C4-2B (cell line): Measurements from ENCODE around the gene PKD2L2.
"Not testable (repeated sequence)": the region's sequence is repeated elsewhere in the genome, so short reads cannot be mapped to it uniquely, and the experiment has no call there.

Experiments
- H3K27ac ChIP-seq: fragments of 450-650 bp; 2 replicates; pipeline ENCODE4 v1.5.1; 2017
- ZFX ChIP-seq: fragments of 450-650 bp; IDR thresholded peaks from 2 replicates; pipeline ENCODE4 v1.6.1; 2017
- TF ChIP-seq, protein P1 (sequence below): fragments of 450-650 bp; conservative IDR thresholded peaks from 2 replicates; pipeline ENCODE4 v1.5.1; 2017; ENCODE audit warnings: mild to moderate bottlenecking

PKD2L2 gene

DNA sequence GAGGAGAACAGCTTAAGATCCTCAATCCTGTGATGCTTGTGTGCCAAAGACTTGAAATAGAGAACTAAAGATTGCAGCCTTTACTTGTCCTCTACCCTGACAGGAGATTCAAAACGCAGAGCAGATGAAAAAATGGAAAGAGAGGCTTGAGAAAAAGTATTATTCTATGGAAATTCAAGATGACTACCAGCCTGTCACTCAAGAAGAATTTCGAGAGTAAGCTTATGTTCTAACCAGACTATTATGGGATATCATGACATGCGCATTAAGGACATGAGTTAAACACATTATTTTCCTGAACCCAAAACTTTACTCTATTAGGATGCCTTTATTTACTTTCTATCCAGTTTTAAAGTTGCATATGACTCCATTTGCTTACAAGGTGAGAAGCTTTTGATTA, 46.4 kb downstream of the PKD2L2 start:
- H3K27ac ChIP-seq = no peak overlapping the region

DNA sequence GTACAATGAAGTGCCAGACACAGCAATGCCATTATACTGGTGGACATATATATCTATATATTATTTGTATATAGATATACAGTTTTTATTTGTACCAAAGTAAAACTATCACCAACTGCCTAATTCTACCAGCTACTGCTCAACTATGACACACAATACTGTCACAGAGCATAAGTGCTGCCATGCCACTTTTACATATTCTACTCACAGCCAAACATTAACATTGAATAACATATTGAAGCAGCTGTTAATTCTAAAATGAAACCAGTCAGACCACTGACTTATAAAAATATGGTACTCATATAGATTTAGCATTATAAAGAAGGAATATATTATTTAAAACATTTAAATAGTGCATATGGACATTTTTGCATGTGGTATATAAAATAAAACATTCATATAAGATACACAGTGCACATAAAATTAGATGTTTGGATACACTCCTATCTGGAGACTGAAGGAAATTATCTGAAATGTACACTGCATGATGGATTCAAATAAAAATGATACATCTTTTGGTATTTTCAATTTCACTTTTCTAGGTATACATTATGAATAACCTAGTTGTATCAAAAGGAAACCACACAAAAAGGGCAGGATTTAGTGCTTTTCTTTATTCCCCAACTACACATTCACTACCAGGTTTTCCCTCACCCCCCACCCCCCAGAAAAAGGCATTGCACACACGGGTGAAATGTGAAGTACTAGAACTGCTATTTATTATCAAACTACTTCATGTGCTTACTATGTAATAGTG, 48.9 kb downstream of the PKD2L2 start:
- TF ChIP-seq, protein P1, sequence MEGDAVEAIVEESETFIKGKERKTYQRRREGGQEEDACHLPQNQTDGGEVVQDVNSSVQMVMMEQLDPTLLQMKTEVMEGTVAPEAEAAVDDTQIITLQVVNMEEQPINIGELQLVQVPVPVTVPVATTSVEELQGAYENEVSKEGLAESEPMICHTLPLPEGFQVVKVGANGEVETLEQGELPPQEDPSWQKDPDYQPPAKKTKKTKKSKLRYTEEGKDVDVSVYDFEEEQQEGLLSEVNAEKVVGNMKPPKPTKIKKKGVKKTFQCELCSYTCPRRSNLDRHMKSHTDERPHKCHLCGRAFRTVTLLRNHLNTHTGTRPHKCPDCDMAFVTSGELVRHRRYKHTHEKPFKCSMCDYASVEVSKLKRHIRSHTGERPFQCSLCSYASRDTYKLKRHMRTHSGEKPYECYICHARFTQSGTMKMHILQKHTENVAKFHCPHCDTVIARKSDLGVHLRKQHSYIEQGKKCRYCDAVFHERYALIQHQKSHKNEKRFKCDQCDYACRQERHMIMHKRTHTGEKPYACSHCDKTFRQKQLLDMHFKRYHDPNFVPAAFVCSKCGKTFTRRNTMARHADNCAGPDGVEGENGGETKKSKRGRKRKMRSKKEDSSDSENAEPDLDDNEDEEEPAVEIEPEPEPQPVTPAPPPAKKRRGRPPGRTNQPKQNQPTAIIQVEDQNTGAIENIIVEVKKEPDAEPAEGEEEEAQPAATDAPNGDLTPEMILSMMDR = no peak
- TF ChIP-seq ZFX = no peak

More for the DNA sequence above, 46.4 kb downstream of the PKD2L2 start:
- TF ChIP-seq ZFX = no peak
- TF ChIP-seq, protein P1 = 0 out of 2 replicates have a peak, but pooled peaks have one; percentile 3

DNA sequence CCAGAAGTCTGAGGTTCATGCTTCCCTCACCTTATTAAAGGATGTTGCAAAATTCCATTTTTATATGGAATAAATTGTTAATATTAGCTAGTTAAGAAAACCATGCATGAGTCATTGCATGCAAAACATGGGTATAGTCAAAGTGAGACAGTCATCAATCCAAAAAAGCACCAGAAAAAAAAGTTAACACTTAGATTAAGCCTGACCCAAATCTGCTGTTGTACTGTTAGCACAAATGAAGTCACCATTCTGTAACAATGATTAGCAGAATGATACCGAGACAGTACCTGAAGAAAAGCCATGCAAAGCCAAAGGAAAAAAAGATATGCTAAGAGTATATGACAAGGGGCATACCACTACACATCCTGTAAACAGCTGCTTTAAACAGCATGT, 49.5 kb downstream of the PKD2L2 start:
- TF ChIP-seq, protein P1 = no peak
- no peak for TF ChIP-seq ZFX
- H3K27ac ChIP-seq = no peak overlapping the region

More for the DNA sequence above, 48.9 kb downstream of the PKD2L2 start:
- no peak overlapping the region for H3K27ac ChIP-seq

DNA sequence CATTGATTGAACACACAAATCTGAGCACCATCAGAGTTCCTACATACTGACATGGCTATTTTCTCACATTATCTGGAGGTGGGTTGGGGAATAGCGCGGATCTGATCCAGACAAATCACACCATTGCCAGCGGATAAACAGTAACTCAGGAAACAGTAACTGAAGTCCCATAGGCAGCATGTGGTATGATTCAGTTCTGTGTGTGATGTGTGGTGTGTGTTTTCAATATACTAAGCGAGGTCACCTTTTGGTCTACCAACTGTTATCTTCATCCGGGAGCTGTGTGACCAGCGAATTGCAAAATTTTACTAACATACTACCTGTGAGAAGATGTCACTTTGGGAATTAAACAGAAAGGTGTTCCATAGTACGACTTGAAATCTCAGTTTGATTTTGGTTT, 50.1 kb downstream of the PKD2L2 start:
- H3K27ac ChIP-seq = no peak overlapping the region
- TF ChIP-seq, protein P1 = no peak
- no peak for TF ChIP-seq ZFX

DNA sequence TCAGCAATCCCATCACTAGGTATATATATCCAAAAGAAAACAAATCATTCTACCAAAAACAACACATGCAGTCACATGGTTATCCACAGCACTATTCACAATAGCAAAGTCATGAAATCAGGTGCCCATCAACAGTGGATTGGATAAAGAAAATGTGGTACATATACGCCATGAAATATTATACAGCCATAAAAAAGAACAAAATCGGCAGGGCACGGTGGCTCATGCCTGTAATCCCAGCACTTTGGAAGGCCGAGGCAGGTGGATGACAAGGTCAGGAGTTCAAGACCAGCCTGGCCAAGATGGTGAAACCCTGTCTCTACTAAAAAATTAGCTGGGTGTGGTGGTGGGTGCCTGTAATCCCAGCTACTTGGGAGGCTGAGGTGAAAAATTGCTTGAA, 55.0 kb downstream of the PKD2L2 start:
- not testable (repeated sequence) for H3K27ac ChIP-seq

DNA sequence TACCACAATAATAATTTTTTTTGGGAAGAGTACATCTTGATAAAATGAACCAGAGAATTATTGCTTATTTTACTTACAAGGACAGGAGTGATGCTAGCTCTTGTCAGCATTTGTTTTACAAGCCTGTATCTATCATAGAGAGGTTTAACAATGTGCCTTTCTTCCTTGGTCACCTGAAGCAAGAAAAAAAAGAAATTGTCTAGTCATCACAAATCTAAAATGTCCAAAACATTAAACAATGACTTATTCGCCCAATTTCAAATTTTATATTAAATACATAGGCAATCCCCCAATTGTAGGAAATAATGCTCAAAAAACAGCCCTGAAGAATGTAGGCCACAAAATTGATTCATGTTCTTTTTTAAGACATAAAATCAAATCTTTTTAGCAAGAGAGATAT, 56.6 kb downstream of the PKD2L2 start:
- TF ChIP-seq ZFX = no peak
- TF ChIP-seq, protein P1 = no peak
- H3K27ac ChIP-seq = no peak overlapping the region

DNA sequence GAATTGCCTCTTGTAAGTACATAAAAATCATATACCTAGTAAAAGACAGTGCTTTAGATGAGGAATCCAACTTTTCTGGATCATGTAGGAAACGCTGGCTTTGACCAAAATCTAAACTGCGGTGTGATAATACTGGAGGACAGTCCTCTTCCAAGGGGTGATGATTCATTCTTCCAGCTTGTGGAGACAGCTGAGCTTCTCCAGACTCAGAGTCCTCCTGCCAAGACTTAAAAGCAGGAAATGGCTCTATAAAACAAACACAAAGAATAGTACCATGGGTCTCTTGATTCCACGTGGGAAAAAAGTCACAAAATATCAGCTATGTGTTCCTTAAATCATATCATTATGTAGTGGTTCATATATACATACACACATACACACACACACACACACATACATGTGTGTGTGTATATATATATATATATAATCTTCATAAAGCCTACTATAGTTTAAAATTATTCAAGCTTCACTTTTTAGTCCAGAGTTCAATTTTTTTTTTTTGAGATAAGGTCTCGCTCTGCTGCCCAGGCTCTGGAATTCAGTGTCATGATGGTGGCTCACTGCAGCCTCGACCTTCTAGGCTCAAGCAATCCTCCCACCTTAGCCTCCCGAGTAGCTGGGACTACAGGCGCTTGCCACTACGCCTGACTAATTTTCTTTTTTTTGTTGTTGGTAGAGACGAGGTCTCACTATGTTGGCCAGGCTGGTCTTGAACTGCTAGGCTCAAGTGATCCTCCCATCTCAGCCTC, 65.0 kb downstream of the PKD2L2 start:
- TF ChIP-seq ZFX = no peak
- TF ChIP-seq, protein P1 = no peak
- no peak overlapping the region for H3K27ac ChIP-seq
